NCI-H1105 treated with DMSO at 0.1 percent for 48 hours (cell line): ENCODE data around the gene CDH8.
"Not testable (repeated sequence)": the region's sequence is repeated elsewhere in the genome, so short reads cannot be mapped to it uniquely, and the experiment has no call there.

Experiments used
- DNase-seq: peaks from one replicate; lab custom pipeline; 2025; lab: John Stamatoyannopoulos, UW

The CDH8 gene

DNA sequence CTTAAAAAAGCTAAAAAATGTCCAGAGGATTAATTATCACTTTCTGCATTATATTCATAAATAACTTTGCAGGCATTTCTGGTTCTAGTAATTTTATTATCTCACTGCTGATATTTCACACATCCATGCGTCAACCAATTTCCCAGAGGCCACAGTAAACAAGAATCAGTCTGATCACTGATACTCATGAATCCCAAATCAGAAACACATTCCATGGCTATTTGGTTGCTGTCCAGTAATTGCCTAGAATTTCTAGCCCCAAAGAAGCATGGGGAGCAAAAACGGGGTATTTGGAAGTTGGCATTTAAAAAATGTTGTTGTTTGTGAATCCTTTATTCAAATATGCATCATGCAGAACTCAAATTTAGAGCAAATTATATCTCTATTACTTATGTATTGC, 244.8 kb downstream of the CDH8 start:
- no peak for DNase-seq

DNA sequence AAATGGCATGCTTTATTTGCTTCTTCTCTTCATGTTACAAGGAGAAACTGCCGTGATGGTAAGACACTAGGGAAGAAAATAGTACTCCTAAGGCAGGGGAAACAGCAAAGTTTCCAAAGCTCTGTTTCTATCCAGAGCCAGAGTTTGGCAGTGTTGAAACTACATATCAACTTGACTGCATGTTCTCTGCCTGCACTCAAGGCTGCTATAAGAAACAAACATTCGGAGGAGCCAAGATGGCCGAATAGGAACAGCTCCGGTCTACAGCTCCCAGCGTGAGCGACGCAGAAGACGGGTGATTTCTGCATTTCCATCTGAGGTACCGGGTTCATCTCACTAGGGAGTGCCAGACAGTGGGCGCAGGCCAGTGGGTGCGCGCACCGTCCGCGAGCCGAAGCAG, 254.4 kb downstream of the CDH8 start:
- not testable (repeated sequence) for DNase-seq

DNA sequence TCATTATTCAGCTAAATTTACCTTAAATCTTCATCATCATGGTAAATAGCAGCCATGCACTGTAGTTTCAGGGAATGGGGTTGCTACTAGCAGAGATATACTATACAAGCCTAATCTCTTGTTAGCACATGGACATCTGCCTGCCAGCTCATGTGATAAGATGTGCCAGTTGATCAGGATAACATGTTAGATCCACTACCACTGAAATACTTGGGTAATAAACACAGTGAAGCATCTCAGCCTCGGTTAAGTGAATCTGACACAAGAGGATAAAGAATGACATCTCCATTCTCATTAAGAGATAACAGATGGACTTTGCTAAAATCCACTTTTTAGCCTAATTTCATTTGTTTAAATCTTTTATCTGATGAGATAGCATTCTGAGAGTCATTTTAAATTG, 256.1 kb downstream of the CDH8 start:
- no peak for DNase-seq

DNA sequence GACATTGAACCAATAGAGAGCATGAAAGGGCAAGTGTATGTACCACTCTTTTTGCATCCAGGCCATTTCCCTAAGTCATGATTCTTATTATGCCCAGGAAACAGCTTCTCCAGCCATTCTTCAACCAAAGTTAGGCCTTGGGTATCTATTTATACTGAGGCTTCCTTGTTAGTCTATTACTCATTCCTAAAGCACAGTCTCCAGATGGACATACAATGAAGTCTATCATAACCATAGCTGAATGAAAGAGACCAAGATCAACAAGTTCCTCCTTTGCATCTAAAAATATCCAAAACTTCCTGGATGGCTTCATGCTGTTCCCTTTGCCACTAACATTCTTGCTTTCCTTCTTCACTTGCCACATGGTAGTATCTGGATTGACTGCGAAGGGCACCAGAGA, 265.9 kb downstream of the CDH8 start:
- DNase-seq = no peak

DNA sequence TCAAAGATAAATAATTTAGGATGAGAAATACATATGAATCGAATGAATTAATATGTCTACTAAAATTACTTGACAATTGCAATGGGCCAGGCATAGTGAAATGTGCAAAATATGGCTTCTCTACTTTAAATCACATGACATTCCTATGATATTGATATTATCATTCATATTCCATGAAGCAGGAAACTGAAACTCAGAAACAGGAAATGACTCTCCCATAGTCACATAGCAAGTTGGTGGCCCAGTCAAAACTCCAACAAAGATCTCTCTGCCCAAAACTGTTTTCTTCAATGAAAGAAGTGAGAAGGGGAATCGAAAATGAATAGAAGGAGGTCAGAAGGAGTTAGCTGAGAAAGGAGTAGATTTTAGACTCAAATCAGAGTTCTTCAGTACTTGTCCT, 272.2 kb downstream of the CDH8 start:
- no peak for DNase-seq

DNA sequence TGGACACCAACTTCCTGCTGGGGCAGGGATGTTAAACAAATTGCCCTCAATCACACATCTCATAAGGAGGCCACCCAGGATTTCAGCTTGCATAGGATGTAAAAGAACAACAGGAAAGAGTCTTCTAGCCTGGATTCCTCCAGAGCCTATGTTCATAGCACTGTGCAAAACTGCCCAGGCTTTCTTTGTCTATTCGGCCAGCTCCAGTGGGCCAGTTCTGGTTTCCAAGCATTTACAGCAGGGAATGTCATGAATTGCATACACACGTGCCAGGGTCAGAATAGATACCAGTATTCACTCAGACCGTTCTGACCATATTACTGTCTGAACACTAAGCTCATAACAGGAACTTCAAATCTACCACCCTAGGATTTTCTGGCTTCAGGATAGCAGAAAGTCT, 273.2 kb downstream of the CDH8 start:
- no peak for DNase-seq

DNA sequence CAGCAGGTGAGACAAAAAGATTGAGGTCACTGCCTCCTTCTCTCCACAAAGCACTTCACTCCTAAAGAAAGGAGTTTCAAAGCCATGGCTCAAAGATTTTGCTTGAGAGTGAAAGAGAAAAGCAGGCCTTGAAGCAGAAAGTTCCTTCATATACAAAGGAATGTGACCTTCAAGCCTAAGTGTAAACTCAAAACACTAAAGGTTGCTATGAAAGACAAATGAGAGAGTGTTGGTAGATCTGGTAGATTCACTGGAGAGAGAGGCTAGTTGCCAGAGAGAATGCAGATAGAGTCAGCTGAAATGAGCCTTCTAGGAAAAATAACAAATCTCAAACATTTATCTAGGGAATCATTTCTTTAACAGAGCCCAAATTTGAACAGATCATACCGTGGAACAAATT, 305.2 kb downstream of the CDH8 start:
- no peak for DNase-seq

DNA sequence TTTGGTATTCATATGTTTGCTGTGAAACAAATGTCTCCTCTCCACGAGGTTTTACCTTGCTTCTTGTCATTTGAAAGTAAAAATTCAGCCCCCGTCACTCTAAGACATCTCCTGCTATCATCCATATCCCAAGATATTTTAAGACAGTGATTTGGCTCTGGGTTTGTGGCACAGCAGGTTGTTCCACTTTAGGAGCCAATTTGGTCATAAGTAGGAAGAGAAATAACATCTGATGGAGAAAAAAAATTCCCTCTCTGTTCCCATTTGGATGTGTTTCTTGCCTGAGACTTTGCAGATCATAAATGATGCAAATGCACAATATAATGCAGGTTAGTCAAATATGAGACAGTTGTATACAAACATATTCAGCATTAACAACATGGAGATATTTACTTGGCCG, 309.5 kb downstream of the CDH8 start:
- no peak for DNase-seq

DNA sequence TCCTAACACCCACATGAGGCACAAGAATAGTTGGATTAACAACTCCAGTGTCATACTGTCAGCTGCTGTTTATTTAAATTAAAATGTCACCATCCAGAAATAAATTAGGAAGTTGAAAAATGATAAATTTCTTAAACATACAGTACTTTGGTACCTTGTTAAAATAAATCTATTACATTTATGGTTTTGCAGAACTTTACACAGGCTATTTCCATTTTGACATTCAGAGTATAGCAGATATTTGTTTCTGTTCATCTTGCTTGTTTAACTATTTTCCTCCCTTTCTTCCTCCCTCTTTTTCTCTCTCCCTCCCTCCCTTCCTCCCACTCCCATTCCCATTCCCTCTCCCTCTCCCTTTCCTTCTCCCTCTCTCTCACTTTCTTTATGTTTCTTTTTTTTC, 310.1 kb downstream of the CDH8 start:
- DNase-seq = no peak

DNA sequence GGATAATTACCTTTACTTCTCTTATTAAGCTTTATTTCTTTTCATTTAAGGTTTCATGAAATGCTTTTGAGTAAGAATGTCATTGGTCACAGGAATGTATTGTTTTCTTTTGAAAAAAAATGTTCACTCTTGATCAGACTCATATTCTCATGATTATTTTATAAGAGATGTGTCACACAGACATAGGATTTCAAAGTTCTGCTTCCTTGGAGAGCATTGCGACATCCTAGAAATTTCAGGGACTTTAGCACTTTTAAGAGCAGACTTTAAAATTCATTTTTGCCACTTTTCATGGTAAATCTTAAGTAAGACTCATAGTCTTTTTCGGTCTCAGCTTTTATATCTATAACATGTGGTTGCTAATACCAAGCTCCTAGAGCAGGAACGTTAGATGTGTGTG, 314.7 kb downstream of the CDH8 start:
- no peak for DNase-seq

DNA sequence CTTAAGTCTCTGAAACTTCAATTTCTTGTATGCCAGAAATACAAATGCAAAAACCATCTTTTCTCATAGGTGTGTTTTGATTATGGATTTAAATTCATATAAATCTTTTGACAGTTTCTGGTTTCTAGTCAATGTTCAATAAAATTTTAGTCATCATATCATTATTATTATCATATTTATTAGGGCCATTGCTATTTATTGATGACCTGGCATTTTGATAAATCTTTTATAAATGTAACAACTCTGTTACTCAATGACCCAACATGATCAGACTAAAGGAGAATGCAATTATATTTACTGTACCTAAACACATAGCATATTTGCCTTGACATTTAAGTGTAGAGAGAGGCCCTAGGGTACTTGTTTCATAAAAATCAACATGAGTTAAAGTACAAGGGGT, 320.8 kb downstream of the CDH8 start:
- no peak for DNase-seq

DNA sequence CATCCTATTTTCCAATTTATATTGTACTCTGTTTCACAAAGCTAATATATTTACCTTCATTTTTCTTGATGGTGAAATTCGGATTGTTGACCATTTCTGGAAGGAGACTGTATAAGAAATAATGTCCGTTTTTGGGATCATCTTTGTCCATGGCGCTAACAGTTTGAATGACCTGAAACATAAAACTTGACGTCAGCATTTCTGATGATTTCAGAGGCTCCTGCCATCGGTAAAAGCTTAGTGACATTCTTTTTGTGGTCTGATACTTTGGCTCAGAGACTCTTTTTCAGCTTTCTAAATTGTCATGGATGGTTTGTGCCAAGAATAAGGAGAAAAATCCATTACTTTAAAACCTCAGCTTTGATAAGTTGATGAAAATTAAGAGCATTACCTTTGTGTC, 322.5 kb downstream of the CDH8 start:
- no peak for DNase-seq

DNA sequence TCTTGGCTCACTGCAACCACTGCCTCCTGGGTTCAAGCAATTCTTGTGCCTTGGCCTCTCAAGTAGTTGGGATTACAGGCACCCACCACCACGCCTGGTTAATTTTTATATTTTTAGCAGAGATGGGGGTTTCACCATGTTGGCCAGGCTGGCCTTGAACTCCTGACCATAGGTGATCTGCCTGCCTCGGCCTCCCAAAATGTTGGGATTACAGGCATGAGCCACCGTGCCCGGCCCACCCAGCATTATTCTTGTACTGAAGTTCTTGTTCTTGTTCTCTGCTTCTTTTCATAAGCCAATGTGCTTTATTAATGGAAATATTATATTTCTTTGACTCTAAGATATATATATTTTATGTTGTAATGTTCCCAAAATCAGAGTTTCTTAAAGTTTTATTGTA, 336.6 kb downstream of the CDH8 start:
- DNase-seq = not testable (repeated sequence)

DNA sequence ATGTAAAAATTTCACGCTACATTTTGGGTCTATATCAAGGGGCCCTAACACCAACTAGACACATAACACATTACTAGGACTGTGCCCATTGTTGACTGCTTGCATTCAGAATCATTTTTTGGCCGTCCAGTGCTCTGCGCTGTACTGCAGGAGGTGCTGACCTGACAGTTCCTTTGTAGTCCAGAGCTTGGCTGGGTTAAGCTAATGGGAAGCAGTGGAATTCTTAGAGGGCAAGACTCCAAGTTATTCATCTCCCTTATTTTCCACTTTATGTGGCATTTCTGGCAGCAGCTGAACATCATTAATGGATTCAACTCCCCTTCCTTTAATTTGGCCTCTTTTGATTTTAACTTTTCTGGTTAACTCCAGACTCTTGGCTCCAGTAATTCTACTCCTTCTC, 351.7 kb downstream of the CDH8 start:
- no peak for DNase-seq

DNA sequence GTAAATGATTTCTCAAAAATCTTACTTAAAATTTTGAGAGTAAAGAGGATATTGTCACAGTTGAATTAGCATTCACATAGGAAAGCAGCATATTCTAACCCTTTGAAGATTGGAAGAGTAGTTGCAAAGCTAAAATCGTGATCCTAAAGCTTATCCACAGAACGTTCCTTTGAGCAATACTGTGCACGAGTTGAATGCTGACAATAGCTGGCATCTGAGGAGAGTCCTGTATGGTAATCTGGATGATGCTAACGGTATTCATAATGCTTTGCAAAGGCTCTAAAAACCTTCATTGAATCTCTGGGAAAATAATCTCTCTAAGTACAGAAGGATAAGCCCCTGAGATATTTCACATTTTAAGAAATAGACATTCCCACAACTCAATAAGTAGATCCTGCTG, 354.6 kb downstream of the CDH8 start:
- DNase-seq = no peak

DNA sequence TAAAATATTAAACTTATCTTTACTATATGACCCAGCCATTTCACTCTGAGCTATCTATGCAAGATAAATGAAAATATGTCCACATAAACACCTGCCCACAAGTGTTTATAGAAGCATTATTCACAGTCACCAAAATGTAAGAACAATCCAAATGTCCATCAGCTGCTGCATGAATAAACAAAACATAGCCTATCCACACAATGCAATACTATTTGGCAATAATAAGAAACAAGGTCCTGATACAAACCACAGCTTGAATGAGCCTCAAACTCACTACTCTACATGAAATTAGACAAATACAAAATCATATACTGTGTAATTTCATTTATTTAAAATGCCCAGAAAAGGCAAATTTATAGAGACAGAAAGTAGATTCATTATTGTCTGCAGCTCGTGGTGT, 355.1 kb downstream of the CDH8 start:
- no peak for DNase-seq

DNA sequence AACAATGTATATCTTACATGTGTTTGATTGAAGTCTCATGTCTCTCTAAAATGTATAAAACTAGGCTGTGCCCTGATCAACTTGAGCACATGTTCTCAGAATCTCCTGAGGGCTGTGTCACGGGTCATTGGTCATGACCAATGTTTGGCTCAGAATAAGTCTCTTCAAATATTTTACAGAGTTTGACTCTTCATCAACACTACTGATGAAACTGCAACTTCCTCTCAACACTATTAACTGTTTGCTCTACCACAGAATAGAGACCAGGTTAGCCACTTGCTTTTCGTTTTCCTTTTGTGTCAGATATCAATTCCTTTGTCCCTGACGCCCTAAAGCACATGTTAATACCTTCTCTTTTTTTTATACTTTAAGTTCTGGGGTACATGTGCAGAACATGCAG, 358.1 kb downstream of the CDH8 start:
- DNase-seq = no peak

DNA sequence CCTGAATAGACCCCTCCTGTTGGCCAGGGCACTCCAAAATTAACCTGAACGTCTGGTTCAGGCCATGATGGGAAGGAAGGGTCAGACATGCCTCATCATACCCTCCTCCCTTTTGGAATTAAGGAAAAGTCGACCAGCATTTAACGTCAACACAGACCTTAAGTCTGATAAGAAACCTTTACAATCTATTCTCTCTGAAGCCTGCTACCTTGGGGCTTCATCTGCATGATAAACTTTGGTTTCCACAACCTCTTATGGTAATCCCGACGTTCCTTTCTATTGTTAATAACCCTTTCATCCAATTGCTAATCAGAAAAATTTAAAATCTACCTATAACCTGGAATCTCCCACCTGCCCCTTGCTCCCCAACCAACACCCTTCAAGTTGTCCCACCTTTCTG, 358.5 kb downstream of the CDH8 start:
- DNase-seq = no peak

DNA sequence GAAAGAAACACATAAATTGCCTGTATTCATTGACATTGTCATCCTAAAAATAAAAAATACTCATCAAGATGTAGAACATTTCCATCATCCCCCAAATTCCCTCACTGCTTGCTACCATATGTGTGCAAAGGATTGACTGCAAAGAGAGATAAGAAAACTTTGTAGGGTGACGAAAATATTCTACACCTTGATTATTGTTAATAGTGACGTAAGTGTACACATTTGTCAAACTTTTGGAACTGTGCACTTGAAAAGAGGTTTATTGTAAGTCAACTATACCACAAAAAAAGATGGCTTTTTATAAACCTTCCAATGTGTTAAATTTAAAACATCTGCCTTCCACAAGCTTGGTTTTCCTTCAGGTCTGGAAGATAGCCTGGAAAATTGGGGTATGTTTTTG, 359.5 kb downstream of the CDH8 start:
- no peak for DNase-seq

DNA sequence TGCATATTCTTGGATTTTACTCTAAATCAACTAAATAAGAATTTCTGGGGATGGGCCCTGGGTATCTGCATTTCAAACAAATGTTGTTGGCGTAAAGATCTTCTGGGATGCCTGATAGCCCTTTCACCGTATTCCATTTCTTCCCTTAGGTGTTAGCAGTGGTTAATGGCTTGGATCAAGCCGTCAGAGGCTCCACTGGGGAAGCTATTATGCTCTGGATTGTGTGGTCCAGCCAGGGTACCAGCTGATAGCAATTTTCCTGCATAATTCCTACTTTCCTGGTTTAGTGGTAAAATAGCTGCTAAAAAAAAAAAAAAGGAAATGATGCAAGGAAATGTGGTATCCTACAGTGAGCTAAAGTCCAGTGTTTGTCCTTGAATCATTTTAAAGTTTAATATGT, 365.1 kb downstream of the CDH8 start:
- DNase-seq = no peak

DNA sequence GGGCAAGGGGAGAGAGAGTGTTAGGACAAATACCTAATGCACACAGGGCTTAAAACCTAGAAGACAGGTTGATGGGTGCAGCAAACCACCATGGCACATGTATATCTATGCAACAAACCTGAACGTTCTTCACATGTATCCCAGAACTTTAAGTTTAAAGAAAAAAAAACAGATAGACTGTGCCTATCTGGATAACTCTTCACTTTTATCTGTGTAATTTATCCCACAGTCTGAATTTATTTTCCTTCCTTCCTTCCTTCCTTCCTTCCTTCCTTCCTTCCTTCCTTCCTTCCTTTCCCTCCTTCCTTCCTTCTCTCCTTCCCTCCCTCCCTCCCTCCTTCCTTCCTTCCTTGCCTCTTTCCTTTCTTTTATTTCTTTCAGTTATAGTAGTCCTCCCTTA, 370.7 kb downstream of the CDH8 start:
- DNase-seq = no peak

DNA sequence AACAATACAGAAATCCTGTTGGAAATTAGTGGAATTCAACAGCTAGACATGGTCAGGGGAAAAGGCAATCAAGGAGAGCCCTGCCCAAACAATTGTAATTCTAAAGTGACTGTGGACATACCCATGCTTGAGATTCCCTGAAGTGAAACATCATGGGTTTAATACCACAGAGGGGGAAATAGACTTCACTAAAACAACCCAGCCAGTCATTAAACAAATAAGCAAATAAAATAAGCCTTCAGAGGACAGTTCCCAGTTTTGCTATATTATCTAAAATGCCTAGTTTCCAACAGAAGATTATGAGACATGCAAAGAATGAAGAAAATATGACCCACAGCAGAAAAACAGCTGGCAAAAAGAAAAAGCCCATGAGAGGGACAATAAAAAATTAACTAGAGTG, 376.3 kb downstream of the CDH8 start:
- DNase-seq = no peak

DNA sequence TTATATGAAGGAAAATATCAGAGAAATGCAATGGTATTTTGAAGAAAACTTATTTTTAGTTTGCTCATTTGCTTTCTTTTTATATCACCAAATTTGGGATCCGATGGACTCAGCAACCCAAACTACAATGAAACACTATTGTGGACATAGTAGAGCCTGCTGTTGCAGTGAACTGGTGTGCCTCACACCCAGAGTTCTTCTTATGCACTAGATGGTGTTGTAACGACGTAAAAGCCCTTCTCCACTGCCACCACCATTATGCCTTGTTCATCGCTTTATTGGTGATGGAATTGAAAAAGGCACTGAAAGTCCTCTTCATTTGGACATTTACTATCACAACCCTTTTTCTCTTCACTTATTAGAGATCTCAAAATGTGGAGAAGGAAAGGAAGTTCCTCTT, 381.3 kb downstream of the CDH8 start:
- DNase-seq = no peak

DNA sequence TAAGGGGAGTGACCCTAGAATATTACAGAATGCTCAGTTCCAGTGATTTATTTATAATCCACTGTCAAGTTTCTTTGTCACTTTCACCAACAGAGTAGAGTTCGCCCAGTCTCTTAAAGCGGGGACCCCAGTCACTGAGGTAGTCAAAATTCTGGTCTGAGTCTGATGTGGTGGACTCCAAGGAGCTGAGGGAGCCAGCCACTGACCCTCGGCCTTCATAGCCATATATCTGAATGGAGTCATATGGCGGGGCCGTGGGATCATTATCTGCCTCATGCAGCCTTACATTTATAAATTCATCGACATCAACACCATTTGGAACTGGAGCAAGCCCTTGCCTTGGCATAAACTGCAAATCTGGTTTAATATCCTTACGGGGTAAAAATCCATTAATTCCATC, 382.7 kb downstream of the CDH8 start:
- DNase-seq = no peak

DNA sequence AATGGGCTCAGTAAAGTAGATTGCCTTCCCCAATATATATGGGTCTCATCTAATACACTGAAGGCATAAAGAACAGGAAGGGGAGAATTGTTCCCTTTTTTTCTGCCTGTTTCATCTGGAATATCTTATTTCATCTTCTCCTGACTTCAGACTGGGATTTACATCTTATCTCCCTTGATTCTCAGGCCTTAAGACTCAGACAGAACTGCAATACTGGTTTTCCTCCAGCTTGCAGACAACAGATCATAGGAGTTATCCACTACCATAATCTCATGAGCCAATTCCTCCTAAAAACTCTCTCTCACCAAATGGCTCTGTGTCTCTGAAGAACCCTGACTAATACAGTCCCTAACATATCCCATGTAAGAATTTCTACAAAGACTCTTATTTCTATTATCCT, 390.7 kb downstream of the CDH8 start:
- DNase-seq = no peak
